DND-41 (cell line): Measurements from ENCODE around the gene SMTNL1.

Source experiments
- CTCF ChIP-seq: IDR thresholded peaks from 2 replicates; pipeline ENCODE4 v1.5.1; 2012; ENCODE audit warnings: borderline replicate concordance, low read length, moderate library complexity, mild to moderate bottlenecking; ENCODE audit not compliant: poor library complexity, severe bottlenecking; ENCODE audit errors: extremely low read depth
- EZH2 ChIP-seq: IDR thresholded peaks from 3 replicates; pipeline ENCODE4 v1.6.1; 2012; ENCODE audit warnings: borderline replicate concordance, low read depth, mild to moderate bottlenecking, moderate library complexity, low read length, inconsistent platforms; ENCODE audit not compliant: severe bottlenecking

- TF ChIP-seq CTCF (no peak), EZH2 (no peak)
These were observed 61.4 kb downstream of the SMTNL1 start for GRCh38 chr11:57598831-57599155.
